HG03045 (cell line): ENCODE results near the gene FBXW5.

Experiments
- ATAC-seq: cut with Tn5 transposase; IDR thresholded peaks from one replicate; pipeline ENCODE4 v1.9.1; 2021; ENCODE audit warnings: mild to moderate bottlenecking, moderate library complexity; ENCODE audit not compliant: unreplicated experiment

Gene FBXW5

DNA sequence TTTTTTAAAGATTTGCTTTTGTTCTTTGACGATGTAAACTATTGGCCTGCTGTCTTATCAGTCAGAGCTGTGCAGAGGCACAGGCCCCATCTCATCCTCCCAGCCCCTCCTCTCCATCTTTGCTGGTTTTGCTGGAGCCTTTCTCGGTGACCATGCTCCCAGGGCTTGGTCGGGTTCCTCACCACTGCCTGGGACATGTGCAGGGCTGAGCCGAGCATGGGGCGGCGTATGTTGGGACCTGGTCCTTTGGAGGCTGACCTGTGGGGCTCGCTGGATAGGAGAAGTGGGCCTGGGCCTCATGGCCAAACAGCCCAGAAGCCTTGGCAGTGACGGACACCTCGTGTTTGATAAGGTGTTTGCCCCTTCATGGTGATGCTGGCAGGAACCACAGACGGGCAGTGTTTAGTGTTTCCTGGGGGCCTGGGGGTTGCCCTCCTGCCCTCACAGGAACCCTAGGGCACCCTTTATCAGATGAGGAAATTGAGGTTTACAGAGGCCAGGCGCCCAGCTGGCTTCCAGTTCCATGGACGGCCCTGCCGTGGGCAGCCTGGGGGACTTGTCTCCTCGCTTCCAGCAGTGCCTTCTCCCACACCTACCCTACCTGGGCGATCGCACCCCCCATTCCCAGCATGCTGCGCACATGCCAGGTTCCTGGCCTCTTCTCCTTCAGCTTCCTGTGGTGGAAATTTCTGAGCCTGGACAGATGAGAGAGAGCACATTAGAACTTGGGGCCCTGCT lies 30.7 kb downstream of the FBXW5 start:
- no peak for ATAC-seq

DNA sequence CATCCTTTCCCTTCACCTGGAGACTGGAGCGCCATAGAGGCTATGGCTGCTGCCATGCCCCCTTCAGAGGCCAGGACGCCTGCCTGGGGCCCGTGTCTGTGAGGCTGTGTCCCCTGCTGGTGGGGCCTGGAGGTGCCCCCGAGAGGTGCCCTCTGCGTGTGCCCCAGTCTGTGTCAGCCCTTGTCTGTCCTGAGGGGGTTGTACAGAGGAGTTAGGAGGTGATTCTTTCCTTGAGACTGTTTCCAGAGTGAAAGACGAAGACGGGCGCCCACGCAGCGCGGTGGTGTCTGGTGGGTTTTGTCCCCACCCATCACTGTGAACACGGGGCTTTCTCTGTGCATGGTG lies 33.7 kb downstream of the FBXW5 start:
- ATAC-seq, result no peak

DNA sequence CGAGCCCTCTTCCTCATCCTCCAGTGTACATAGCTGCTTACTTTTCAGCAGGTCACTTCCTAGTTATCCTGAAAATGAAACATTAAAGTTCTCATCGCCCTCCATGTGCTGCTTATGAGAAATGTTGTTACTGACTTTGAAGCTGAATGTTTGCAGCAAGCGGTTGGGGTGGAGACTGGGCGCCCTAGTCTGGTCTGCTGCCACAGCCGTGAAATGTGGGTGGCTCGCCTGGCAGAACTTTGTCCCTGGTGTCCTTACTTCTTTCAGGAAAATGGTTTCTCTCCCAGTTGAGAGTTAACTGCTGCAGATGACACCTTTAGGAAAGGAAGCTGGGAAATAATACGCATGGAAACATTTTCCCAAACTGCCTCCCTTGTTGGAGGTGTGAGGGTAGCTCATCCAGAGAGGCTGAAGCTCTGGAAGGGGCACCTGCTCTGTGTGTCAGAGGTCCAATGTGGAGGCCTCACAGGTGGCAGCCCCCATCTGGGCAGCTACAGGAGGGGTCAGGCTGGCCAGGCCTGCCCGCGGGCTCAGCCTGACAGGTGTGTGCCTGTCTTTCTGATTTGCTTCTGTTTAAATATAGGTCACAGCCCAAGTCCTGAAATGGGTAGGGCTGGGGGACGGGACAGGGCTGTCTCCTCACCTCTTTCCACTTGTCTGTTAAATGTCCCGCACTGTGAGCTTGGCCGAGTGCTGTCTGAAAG lies 34.2 kb downstream of the FBXW5 start:
- ATAC-seq, result no peak

DNA sequence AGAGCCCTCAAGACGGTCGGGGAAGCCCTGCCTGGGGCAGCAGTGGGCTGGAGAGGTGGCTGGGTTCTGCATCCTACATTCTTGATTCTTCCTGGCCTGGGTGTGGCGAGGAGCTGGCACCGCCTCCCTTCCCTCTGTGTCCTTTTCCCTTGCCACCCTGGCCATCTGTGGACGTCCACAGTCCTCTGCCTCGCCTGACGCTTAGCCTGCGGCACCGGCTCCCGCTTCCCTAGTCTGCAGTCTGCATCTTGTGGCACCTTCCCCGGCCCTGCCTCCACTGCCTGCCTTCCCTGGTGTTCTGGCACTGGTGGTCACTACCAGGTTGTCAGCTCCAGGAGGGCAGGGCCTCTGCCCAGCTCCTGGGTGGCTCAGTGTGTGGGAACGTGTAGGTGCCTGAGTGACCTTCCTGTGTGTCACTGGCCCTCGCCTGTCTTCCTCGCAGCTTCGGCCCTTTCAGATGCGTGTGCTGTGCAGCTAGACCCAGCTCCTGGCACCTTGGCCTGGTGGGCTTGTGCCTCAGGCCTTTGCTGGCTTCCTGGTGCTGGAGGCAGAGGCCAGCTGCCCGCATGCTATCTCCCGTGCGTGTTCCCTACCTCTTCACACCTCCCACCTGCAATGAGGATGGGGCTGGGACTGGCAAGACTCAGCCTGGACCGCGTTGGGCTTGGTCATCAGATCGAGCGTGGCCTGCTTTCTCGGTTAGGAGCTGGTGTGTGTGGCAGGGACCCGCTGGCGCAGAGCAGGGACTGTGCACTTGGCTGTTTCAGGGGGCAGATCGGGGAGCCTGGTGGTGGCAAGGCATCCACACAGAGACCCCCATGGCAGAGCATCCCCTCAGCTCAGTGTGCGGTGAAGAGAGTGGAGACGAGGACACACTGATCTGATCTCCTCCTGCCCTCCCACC lies 37.3 kb downstream of the FBXW5 start:
- no peak for ATAC-seq

DNA sequence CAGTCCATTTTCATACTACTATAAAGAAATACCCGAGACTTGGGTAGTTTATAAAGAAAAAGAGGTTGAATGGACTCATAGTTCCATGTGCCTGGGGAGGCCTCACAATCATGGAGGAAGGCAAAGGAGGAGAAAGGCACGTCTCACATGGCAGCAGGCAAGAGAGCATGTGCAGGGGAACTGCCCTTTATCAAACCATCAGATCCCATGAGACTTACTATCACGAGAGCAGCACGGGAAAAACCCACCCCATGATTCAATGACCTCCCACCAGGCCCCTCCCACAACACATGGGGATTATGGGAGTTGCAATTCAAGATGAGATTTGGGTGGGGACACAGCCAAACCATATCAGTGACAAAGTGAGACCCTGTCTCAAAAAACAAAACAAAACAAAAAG lies 38.3 kb downstream of the FBXW5 start:
- ATAC-seq, result no peak

DNA sequence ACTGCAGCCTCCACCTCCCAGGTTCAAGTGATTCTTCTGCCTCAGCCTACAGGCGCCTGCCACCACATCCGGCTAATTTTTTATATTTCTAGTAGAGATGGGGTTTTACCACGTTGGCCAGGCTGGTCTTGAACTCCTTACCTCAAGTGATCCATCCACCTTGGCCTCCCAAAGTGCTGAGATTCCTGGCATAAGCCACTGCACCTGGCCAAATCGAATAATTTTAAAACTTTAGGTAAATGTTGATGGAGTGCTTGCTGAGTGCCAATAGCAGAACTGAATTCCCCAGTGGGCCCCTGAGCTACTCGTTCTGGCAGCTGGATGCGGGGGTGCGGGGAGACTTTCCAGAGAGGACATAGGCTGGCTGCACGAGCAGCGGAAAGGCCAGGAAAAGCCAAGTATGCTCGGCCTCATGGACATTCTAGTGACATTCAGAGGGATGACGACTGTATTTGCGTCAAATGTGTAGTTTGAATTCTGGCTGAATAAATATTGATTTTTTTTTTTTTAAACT lies 41.4 kb downstream of the FBXW5 start:
- no peak for ATAC-seq

DNA sequence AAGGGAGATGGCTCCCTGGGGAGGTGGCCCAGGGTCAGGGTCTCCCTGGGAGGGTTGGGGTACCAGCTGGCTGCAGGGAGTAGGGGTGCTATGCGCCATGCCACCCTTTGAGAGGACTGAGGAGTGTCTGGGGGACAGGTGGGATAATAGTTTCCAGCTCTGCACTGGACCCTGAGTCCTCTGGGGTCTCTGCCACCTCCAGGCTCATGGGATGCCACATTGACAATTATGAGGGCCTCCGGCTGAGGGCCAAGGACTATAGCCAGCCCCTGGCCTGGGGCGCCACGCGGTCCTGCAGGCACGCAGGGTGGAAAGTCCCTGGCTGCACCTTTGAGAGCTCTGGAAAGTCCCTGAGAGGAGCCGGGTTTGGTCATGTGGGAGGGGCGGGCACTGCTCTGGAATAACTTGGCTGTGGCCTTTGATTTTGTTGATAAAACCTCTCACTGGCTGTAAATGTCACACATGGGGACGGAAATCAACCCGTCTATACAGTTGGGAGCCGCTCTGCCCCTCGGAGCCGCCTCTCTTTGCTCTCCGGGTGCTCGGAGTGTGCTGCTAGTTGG lies 42.2 kb downstream of the FBXW5 start:
- ATAC-seq, result peak; percentile 36

DNA sequence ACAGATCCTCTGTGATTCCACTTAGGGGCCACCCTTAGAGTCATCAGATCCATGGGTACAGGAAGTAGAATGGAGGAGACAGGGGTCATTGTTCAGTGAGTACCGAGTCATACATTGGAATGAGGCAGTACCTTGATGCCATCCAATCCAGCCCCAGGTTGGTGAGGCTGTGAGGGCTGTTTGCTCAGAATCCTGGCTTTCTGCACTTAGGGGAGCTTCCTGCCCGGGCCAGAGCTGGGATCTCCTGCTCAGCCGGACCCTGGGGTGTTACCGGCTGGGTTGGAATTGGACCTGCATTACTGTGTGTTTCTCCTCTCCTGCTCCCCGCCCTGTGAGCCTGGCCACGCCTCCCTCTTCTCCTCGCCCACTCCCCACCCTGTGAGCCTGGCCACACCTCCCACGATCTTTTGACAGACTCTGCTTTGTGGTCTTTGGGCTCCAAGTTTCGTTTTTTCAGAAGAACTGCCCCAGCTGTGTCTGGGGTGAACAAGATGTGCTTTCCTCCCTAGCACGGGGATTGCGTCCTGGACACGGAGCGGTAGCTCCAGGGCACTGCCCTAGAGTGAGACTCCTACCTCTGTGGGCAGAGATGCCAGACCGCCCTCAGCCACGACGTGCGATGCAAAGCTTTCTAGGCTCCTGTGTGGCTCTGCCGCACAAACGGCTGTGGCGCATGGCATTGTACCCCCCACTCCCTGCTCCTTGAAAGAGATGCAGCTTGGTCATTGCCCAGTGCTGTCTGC lies 42.9 kb downstream of the FBXW5 start:
- peak; percentile 44 for ATAC-seq

DNA sequence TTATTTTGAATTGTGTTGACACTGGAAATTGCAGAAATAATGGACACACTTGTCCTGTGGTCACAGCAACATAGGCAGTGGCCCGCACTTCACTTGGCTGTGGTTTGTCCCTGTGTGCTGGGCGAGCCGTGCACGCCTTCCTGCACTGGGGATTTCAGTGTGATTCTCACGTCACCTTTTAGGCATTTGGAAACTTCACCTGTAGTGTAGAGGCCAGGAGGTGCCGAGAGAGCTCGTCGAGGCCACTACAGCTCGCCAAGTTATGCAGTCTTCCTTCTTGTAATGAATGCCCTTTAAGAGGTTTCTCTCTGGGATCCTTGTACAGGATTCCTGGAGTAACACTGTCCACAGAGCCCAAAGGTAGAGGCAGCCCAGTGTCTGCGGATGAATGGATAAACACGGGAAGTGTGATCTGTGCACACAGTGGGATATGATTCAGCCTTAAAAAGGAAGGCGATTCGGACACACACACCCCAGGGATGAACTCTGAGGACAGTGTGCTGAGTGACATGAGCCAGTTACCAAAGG lies 43.5 kb downstream of the FBXW5 start:
- no peak for ATAC-seq

DNA sequence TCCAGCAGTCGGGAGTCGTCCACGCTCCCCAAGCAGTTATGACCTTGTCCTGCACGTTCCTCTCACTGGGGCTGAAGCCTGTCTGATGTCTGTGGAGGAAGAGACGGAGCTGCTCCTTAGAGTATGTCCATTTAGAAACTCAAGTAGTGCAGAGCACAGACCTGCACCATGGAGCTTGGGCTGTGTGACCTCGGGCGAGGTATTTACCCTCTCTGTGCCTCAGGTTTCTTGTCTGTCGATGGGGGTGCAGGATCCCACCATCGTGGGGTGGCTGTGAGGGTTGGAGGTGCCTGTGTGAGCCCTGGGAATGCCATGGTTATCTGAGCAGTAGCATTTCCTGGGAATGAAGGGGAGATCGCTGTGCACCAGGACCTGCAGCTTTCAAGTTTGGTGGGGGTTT lies 44.0 kb downstream of the FBXW5 start:
- ATAC-seq, result no peak

DNA sequence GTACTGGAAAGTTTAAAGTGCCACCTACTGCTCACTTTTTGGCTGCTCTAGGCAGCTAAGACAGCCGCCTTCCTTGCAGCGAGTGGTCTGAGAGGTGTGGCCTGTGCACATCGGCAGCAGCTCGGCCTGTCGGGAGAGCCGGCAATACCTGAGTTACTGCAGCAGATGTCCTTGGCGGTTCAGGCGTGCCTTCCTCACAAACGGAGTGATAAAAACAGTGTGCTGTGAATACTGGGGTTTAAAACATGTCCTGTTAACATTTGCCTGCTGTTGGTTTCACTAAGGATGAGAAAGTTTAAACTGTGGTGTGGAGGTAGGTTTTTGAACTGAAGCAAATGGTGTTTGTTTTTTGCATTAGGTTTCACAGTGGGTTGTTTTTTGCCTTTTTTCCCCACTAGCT lies 45.3 kb downstream of the FBXW5 start:
- ATAC-seq, result peak; percentile 41

DNA sequence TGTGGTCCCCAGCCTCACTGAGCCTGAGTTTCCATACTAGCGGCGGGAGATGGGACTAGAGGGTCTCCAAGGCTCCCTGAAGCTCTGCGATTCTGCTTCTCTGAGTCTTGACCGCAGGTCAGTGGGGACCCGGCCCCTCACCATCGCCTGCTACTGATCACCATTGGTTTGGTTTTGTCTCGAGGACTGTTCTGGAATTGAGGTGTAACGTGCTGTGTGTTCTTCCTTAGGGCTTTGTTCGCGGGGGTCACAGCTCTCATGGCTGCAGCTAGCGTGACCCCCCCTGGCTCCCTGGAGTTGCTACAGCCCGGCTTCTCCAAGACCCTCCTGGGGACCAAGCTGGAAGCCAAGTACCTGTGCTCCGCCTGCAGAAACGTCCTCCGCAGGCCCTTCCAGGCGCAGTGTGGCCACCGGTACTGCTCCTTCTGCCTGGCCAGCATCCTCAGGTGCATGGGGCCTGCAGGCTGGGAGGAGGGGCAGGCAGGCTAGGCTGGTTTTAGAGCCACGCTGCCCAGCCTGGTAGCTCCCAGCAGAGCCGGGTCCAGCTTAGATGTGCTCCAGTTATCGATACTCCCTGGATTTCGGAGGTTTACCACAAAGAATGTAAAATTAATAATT lies 45.9 kb downstream of the FBXW5 start:
- ATAC-seq, result no peak

DNA sequence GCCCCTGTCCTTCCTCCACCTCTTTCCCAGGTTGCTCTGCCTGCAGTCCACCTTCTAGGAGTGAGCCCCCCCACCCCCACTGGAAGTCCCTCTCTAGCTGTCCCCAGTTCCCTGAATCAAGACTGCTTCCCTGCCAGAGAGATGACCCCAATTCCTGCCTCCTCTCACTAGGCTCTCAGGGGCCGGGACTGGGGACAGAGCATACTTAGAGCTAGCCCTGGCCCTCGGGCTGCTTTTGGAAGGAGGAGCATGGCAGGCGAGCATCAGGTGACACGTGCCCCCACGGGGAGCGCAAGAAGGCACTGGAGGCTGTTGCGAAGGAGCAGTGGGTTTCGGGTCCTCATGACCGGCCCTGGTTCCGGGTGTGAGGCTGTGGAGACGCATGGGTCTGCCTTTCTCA lies 48.5 kb downstream of the FBXW5 start:
- ATAC-seq, result no peak

DNA sequence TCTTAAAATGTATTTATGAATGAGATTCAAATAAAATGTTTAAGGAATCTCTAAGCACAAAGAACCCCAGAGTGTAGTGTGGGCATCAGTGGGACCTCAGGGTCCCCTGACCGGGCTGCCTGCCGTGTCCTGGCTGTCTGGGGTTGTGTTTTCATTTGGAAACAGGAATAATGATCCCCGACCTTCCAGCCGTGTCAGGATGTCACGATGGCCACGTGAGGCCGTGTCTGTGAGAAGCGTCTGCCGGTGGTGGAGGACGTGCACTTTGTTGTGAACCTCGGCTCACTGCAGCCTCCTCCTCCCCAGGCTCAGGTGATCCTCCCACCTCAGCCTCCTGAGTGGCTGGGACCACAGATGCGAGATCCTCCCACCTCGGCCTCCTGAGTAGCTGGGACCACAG lies 53.9 kb downstream of the FBXW5 start:
- ATAC-seq, result no peak
